Measurements from ENCODE around the gene SLC27A1. TPM values are rescaled to one million over a fixed set of nuclear protein-coding genes. Genes with fewer than 3 reads are reported as not detected.

The SLC27A1 gene
- polyA plus RNA-seq, 1 of the 3 experiments (the other 2 are of a cell fraction), result 15.0 TPM

DNA sequence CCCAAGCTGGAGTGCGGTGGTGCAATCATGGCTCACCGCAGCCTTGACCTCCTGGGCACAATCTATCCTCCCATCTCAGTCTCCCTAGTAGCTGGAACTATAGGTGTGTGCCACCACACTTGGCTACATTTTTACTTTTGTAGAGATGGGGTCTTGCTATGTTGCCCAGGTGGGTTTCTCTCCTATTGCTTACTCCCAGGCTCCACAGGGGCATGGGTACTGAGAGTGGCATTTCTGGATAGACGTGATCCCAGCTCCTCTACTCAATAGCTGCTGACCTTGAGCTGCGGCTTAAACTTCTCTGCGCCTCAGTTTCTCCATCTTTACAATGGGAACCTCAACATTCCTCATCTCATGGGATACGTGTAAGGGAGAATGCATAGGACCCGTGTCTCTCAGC is 38.9 kb upstream of the SLC27A1 start:
- WGBS (ENCODE audit: low lambda C conversion rate), result 85% methylated on average over 7 of the region's 7 CpGs
- no peaks in the 10 kb centered on the region for H3K4me1 ChIP-seq (ENCODE audit: control insufficient read depth in 1 of 2, insufficient read depth in 2 of 2, low read depth in 1 of 2, low read length in 1 of 2)
- H3K4me2 ChIP-seq, result no peak overlapping the region
- H3K27me3 ChIP-seq (ENCODE audit: insufficient read depth), result no peaks in the 10 kb centered on the region
- no peaks in the 10 kb centered on the region for H3K36me3 ChIP-seq (replicated peaks in 1 of 2; ENCODE audit: control insufficient read depth in 1 of 2, insufficient read depth in 2 of 2, low read length in 1 of 2)
- no peak for DNase-seq
- no peak overlapping the region for H3K27ac ChIP-seq (ENCODE audit: low read depth in 2 of 2, low read length in 1 of 2)
- H3K9me3 ChIP-seq, result no peaks in the 10 kb centered on the region
- no peaks in the 10 kb centered on the region for H3K79me2 ChIP-seq (ENCODE audit: insufficient read depth)
- CTCF ChIA-PET, result interaction anchor here (1.0 to 1.9 kb wide), 3 partner anchors 10 to 142 kb away, joined by 3 to 4 read pairs (median 4); no protein-coding TSS in a partner anchor
- no peak for TF ChIP-seq TEAD4 (IDR thresholded peaks at IDR 0.05; ENCODE audit: borderline replicate concordance, insufficient read depth)
- no peak for TF ChIP-seq GABPA (IDR thresholded peaks at IDR 0.05; ENCODE audit: low read depth)
- TF ChIP-seq MEF2A (IDR thresholded peaks at IDR 0.05; ENCODE audit: borderline replicate concordance, low read depth), result no peak
- no peak for TF ChIP-seq TAF1 (IDR thresholded peaks at IDR 0.05; ENCODE audit: borderline replicate concordance, low read depth, low read length)
- no peak for TF ChIP-seq NFIC (IDR thresholded peaks at IDR 0.05; ENCODE audit: borderline replicate concordance)
- TF ChIP-seq, protein P1, sequence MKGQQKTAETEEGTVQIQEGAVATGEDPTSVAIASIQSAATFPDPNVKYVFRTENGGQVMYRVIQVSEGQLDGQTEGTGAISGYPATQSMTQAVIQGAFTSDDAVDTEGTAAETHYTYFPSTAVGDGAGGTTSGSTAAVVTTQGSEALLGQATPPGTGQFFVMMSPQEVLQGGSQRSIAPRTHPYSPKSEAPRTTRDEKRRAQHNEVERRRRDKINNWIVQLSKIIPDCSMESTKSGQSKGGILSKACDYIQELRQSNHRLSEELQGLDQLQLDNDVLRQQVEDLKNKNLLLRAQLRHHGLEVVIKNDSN (IDR thresholded peaks at IDR 0.05; ENCODE audit: borderline replicate concordance, low read depth), result no peak
- TF ChIP-seq RAD21 (IDR thresholded peaks at IDR 0.05; ENCODE audit: low read length), result no peak
- no peak for TF ChIP-seq EZH2phosphoT487 (IDR thresholded peaks at IDR 0.05; ENCODE audit: borderline replicate concordance, low read depth)
- no peak for TF ChIP-seq GATA2 (CRISPR knock-in tag; IDR thresholded peaks at IDR 0.05)
- no peak for TF ChIP-seq FOXJ3 (CRISPR knock-in tag; IDR thresholded peaks at IDR 0.05)
- no peak for TF ChIP-seq RFX5 (IDR thresholded peaks at IDR 0.05; ENCODE audit: low read length)
- TF ChIP-seq RXRA (IDR thresholded peaks at IDR 0.05; ENCODE audit: borderline replicate concordance, low read depth), result no peak
- TF ChIP-seq SMC3 (IDR thresholded peaks at IDR 0.05; ENCODE audit: low read depth, low read length), result no peak
- no peak for TF ChIP-seq SIN3A (IDR thresholded peaks at IDR 0.05; ENCODE audit: borderline replicate concordance, low read depth, low read length)
- no peak for TF ChIP-seq RCOR1 (IDR thresholded peaks at IDR 0.05; ENCODE audit: low read length)
- TF ChIP-seq TCF12 (IDR thresholded peaks at IDR 0.05), result no peak
- no peak for TF ChIP-seq JUND (IDR thresholded peaks at IDR 0.05)
- POLR2A ChIA-PET, result no interaction called here
- H4K20me1 ChIP-seq (ENCODE audit: insufficient read depth), result no peaks in the 10 kb centered on the region
- no peak overlapping the region for H3K9ac ChIP-seq
- no peaks in the 10 kb centered on the region for H3K9me2 ChIP-seq
- H3F3A ChIP-seq (replicated peaks; ENCODE audit: insufficient read depth), result no peaks in the 10 kb centered on the region
- H3K4me3 ChIP-seq (ENCODE audit: low read depth in 2 of 2, low read length in 1 of 2), result no peak overlapping the region
- H2AFZ ChIP-seq (ENCODE audit: low read depth), result no peak overlapping the region

DNA sequence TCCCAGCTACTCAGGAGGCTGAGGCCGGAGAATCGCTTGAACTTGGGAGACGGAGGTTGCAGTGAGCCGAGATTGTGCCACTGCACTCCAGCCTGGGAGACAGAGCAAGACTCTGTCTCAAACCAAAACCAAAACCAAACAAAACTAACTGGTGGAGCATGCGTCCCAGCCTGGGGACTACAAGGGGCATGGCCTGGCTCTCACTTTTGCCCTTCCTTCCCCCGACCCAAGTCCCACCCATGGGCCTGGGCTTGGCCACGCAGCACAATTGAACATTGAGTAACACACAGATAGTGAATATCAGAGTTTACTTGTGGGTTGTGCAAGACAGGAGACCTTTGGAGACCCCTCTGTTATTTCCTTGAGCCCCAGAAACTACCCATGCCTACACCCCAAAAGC is 35.1 kb upstream of the SLC27A1 start:
- Histone ChIP-seq H3K4me1 (ENCODE audit: control insufficient read depth in 1 of 2, insufficient read depth in 2 of 2, low read depth in 1 of 2, low read length in 1 of 2) (no peaks in the 10 kb centered on the region), H3K27ac (ENCODE audit: low read depth in 2 of 2, low read length in 1 of 2) (no peak overlapping the region), H4K20me1 (ENCODE audit: insufficient read depth) (no peaks in the 10 kb centered on the region), H3K9me2 (no peaks in the 10 kb centered on the region), H3K4me3 (ENCODE audit: low read depth in 2 of 2, low read length in 1 of 2) (no peak overlapping the region), H3K27me3 (ENCODE audit: insufficient read depth) (no peaks in the 10 kb centered on the region), H3K9ac (no peak overlapping the region), H3K4me2 (no peak overlapping the region), H3K36me3 (replicated peaks in 1 of 2; ENCODE audit: control insufficient read depth in 1 of 2, insufficient read depth in 2 of 2, low read length in 1 of 2) (no peaks in the 10 kb centered on the region), H3K79me2 (ENCODE audit: insufficient read depth) (no peaks in the 10 kb centered on the region), H3F3A (replicated peaks; ENCODE audit: insufficient read depth) (no peaks in the 10 kb centered on the region), H2AFZ (ENCODE audit: low read depth) (no peak overlapping the region), H3K9me3 (no peaks in the 10 kb centered on the region)
- TF ChIP-seq ELF1 (IDR thresholded peaks at IDR 0.05), result no peak
- TF ChIP-seq TCF12 (IDR thresholded peaks at IDR 0.05), result no peak
- TF ChIP-seq RCOR1 (IDR thresholded peaks at IDR 0.05; ENCODE audit: low read length), result no peak
- TF ChIP-seq YY1 (IDR thresholded peaks at IDR 0.05; ENCODE audit: low read depth), result no peak
- TF ChIP-seq, protein P2, sequence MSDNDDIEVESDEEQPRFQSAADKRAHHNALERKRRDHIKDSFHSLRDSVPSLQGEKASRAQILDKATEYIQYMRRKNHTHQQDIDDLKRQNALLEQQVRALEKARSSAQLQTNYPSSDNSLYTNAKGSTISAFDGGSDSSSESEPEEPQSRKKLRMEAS (IDR thresholded peaks at IDR 0.05; ENCODE audit: low read depth), result no peak
- no peak for TF ChIP-seq SMC3 (IDR thresholded peaks at IDR 0.05; ENCODE audit: low read depth, low read length)
- no peak for TF ChIP-seq TAF1 (IDR thresholded peaks at IDR 0.05; ENCODE audit: borderline replicate concordance, low read depth, low read length)
- TF ChIP-seq NFIC (IDR thresholded peaks at IDR 0.05; ENCODE audit: borderline replicate concordance), result no peak
- TF ChIP-seq MEF2A (IDR thresholded peaks at IDR 0.05; ENCODE audit: borderline replicate concordance, low read depth), result no peak
- TF ChIP-seq, protein P3, sequence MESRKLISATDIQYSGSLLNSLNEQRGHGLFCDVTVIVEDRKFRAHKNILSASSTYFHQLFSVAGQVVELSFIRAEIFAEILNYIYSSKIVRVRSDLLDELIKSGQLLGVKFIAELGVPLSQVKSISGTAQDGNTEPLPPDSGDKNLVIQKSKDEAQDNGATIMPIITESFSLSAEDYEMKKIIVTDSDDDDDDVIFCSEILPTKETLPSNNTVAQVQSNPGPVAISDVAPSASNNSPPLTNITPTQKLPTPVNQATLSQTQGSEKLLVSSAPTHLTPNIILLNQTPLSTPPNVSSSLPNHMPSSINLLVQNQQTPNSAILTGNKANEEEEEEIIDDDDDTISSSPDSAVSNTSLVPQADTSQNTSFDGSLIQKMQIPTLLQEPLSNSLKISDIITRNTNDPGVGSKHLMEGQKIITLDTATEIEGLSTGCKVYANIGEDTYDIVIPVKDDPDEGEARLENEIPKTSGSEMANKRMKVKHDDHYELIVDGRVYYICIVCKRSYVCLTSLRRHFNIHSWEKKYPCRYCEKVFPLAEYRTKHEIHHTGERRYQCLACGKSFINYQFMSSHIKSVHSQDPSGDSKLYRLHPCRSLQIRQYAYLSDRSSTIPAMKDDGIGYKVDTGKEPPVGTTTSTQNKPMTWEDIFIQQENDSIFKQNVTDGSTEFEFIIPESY (IDR thresholded peaks at IDR 0.05; ENCODE audit: borderline replicate concordance, low read depth), result no peak
- CTCF ChIA-PET, result interaction anchor here (1.4 to 1.7 kb wide), 3 partner anchors 10 to 15 kb away, joined by 3 to 4 read pairs (median 3); partner anchors contain the start of genes MVB12A and TMEM221
- WGBS (ENCODE audit: low lambda C conversion rate), result 100% methylated on average over 7 of the region's 7 CpGs
- no peak for DNase-seq
- POLR2A ChIA-PET, result no interaction called here
